ENCODE results near the gene TJP1.
"Not testable (repeated sequence)": the region's sequence is repeated elsewhere in the genome, so short reads cannot be mapped to it uniquely, and the experiment has no call there.

The TJP1 gene

GRCh38 chr15:29678504-29679034 is 143.7 kb downstream of the TJP1 start:
- DNase-seq, result no peak

GRCh38 chr15:29677871-29678461 is 144.3 kb downstream of the TJP1 start:
- DNase-seq, result no peak

- DNase-seq, result no peak
These were observed 144.8 kb downstream of the TJP1 start for GRCh38 chr15:29677455-29677854.

- DNase-seq, result no peak
These were observed 145.3 kb downstream of the TJP1 start for GRCh38 chr15:29676961-29677402.

- DNase-seq, result not testable (repeated sequence)
These were observed 145.8 kb downstream of the TJP1 start for GRCh38 chr15:29676374-29676960.

GRCh38 chr15:29675791-29676301 is 146.4 kb downstream of the TJP1 start:
- no peak for DNase-seq

- no peak for DNase-seq
These were observed 147.4 kb downstream of the TJP1 start for GRCh38 chr15:29674661-29675533.

- no peak for DNase-seq
These were observed 149.1 kb downstream of the TJP1 start for GRCh38 chr15:29672923-29673809.

GRCh38 chr15:29672446-29672845 is 149.8 kb downstream of the TJP1 start:
- DNase-seq, result no peak

GRCh38 chr15:29672046-29672445 is 150.2 kb downstream of the TJP1 start:
- not testable (repeated sequence) for DNase-seq

- DNase-seq, result no peak
These were observed 151.0 kb downstream of the TJP1 start for GRCh38 chr15:29670998-29671981.

GRCh38 chr15:29670266-29670665 is 152.0 kb downstream of the TJP1 start:
- DNase-seq, result no peak

- no peak for DNase-seq
These were observed 152.4 kb downstream of the TJP1 start for GRCh38 chr15:29669823-29670222.

GRCh38 chr15:29668120-29668602 is 154.1 kb downstream of the TJP1 start:
- no peak for DNase-seq

GRCh38 chr15:29666241-29666640 is 156.0 kb downstream of the TJP1 start:
- DNase-seq, result no peak

- no peak for DNase-seq
These were observed 156.7 kb downstream of the TJP1 start for GRCh38 chr15:29665444-29666003.

GRCh38 chr15:29664406-29664805 is 157.9 kb downstream of the TJP1 start:
- DNase-seq, result no peak

- DNase-seq, result not testable (repeated sequence)
These were observed 164.8 kb downstream of the TJP1 start for GRCh38 chr15:29657476-29657817.

GRCh38 chr15:29656636-29657475 is 165.4 kb downstream of the TJP1 start:
- no peak for DNase-seq

- DNase-seq, result no peak
These were observed 169.7 kb downstream of the TJP1 start for GRCh38 chr15:29652595-29652994.

All from CD4-positive, alpha-beta T cell treated with Interleukin-4 for 4 hours (primary cell).